Measurements from ENCODE around the gene ENHO.

GRCh38 chr9:34566972-34567371 is 44.2 kb upstream of the ENHO start:
- TF ChIP-seq POLR2AphosphoS5 (IDR thresholded peaks at IDR 0.05) = no peak
- TF ChIP-seq, protein P1, sequence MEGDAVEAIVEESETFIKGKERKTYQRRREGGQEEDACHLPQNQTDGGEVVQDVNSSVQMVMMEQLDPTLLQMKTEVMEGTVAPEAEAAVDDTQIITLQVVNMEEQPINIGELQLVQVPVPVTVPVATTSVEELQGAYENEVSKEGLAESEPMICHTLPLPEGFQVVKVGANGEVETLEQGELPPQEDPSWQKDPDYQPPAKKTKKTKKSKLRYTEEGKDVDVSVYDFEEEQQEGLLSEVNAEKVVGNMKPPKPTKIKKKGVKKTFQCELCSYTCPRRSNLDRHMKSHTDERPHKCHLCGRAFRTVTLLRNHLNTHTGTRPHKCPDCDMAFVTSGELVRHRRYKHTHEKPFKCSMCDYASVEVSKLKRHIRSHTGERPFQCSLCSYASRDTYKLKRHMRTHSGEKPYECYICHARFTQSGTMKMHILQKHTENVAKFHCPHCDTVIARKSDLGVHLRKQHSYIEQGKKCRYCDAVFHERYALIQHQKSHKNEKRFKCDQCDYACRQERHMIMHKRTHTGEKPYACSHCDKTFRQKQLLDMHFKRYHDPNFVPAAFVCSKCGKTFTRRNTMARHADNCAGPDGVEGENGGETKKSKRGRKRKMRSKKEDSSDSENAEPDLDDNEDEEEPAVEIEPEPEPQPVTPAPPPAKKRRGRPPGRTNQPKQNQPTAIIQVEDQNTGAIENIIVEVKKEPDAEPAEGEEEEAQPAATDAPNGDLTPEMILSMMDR (IDR thresholded peaks at IDR 0.05) = no peak
- no peak for TF ChIP-seq POLR2A (IDR thresholded peaks at IDR 0.05; ENCODE audit: low read depth)

Measured in esophagus muscularis mucosa (tissue), 3 donors.